Kidney glomerular epithelial cell (primary cell): ENCODE measurements around the gene CTNNA3.

Experiments used
- DNase-seq: peaks from one replicate; lab custom pipeline; 2025; lab: John Stamatoyannopoulos, UW

The CTNNA3 gene

GRCh38 chr10:66639371-66639770 lies 1056.6 kb downstream of the CTNNA3 start:
- no peak for DNase-seq

GRCh38 chr10:66637273-66638036 lies 1058.5 kb downstream of the CTNNA3 start:
- no peak for DNase-seq

- DNase-seq, result peak; percentile 26
Observed at GRCh38 chr10:66629996-66630395, 1066.0 kb downstream of the CTNNA3 start.

- DNase-seq, result peak; percentile 83
Observed at GRCh38 chr10:66627156-66627555, 1068.8 kb downstream of the CTNNA3 start.

GRCh38 chr10:66625709-66626590 lies 1070.0 kb downstream of the CTNNA3 start:
- no peak for DNase-seq

- no peak for DNase-seq
Observed at GRCh38 chr10:66622050-66622449, 1073.9 kb downstream of the CTNNA3 start.

GRCh38 chr10:66604195-66604594 lies 1091.8 kb downstream of the CTNNA3 start:
- no peak for DNase-seq

- DNase-seq, result peak; percentile 19
Observed at GRCh38 chr10:66591865-66592264, 1104.1 kb downstream of the CTNNA3 start.

- no peak for DNase-seq
Observed at GRCh38 chr10:66587680-66588050, 1108.3 kb downstream of the CTNNA3 start.

- DNase-seq, result no peak
Observed at GRCh38 chr10:66586897-66587679, 1108.9 kb downstream of the CTNNA3 start.

GRCh38 chr10:66586073-66586472 lies 1109.9 kb downstream of the CTNNA3 start:
- no peak for DNase-seq

GRCh38 chr10:66575251-66575855 lies 1120.6 kb downstream of the CTNNA3 start:
- no peak for DNase-seq

GRCh38 chr10:66572700-66573099 lies 1123.3 kb downstream of the CTNNA3 start:
- DNase-seq, result no peak

GRCh38 chr10:66565999-66566398 lies 1130.0 kb downstream of the CTNNA3 start:
- DNase-seq, result no peak

GRCh38 chr10:66564287-66564686 lies 1131.7 kb downstream of the CTNNA3 start:
- peak; percentile 21 for DNase-seq

GRCh38 chr10:66555061-66555460 lies 1140.9 kb downstream of the CTNNA3 start:
- DNase-seq, result no peak

GRCh38 chr10:66552331-66552730 lies 1143.7 kb downstream of the CTNNA3 start:
- no peak for DNase-seq

- DNase-seq, result no peak
Observed at GRCh38 chr10:66550351-66550750, 1145.6 kb downstream of the CTNNA3 start.

GRCh38 chr10:66538908-66539307 lies 1157.1 kb downstream of the CTNNA3 start:
- no peak for DNase-seq

- DNase-seq, result no peak
Observed at GRCh38 chr10:66538371-66538770, 1157.6 kb downstream of the CTNNA3 start.

GRCh38 chr10:66537186-66537585 lies 1158.8 kb downstream of the CTNNA3 start:
- DNase-seq, result no peak

- DNase-seq, result no peak
Observed at GRCh38 chr10:66535439-66535838, 1160.6 kb downstream of the CTNNA3 start.
